ENCODE measurements around the gene SLC5A2.
"Not testable (repeated sequence)": the region's sequence is repeated elsewhere in the genome, so short reads cannot be mapped to it uniquely, and the experiment has no call there.

SLC5A2 gene

DNA sequence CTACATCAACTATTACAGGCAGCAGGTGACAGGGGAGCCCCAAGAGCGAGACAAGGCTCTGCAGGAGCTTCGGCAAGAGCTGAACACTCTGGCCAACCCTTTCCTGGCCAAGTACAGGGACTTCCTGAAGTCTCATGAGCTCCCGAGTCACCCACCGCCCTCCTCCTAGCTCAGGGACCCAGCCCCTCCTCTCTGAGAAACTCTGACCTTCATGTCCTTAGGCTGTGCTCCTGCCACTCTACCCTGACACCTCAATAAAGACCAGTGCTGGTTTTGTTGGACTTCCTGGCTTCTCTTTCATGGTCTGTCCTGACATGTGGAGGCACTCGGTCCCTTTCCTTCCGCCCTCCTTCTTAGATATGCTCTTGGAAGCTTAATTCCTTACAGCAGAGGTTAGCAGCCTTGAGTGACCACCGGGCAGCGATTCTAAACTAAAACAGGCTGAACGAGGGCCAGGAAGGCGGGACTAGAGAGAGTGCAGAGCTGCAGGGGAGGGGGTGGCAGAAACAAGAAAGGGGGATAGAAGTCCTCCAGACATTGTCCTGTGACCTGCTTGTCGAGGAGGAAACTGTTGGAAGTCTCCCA, 45.7 kb downstream of the SLC5A2 start:
- DNase-seq (ENCODE audit: insufficient read length, low spot score) (no peak), FAIRE-seq (no peak)
- no peak for TF ChIP-seq POLR2A (IDR thresholded peaks at IDR 0.05; ENCODE audit: low read depth, low read length)

- no peak for TF ChIP-seq POLR2A (IDR thresholded peaks at IDR 0.05; ENCODE audit: low read depth, low read length)
- no peak for DNase-seq (ENCODE audit: insufficient read length, low spot score)
Measured at GRCh38 chr16:31529108-31529936, 46.4 kb downstream of the SLC5A2 start.

DNA sequence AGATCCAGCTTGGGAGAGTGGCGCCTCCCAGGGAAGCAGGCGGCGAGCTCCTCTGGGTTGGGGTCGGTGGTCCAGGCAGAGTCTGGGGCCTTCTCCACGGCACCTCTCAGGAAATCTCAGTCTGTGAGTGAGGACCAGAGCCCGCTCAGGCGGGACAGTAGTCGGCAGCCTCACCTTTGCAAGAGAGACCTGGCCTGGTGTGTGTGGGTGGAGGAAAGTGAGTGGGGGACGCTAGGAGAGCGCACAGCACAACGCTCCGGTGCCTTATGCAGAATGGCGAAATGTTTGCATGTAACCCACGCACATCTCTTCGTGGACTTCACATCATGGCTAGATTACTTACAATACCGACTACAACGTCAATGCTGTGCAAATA, 47.0 kb downstream of the SLC5A2 start:
- FAIRE-seq (no peak), DNase-seq (ENCODE audit: insufficient read length, low spot score) (no peak)
- TF ChIP-seq POLR2A (IDR thresholded peaks at IDR 0.05; ENCODE audit: low read depth, low read length) = no peak

More at GRCh38 chr16:31529108-31529936, 46.4 kb downstream of the SLC5A2 start:
- FAIRE-seq = no peak

DNA sequence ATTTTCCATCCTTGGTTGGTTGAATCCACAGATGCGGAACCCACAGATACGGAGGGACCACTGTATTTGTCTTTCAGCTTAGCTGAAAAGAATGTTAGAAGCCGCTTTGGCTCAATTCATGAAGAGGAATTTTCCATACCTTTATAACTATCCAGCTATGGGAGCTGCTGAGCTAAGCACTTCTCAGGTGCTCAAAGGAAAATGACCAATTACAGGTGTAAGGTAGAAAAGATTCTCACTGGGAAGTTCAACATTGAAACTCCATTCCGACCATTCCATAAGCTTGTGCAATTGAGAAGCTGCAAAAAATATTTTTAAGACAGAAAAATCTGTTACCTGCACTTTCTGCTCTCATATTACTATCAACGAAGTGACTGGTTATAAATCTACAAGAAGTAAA, 47.5 kb downstream of the SLC5A2 start:
- no peak for FAIRE-seq
- TF ChIP-seq POLR2A (IDR thresholded peaks at IDR 0.05; ENCODE audit: low read depth, low read length) = no peak
- DNase-seq (ENCODE audit: insufficient read length, low spot score) = no peak

DNA sequence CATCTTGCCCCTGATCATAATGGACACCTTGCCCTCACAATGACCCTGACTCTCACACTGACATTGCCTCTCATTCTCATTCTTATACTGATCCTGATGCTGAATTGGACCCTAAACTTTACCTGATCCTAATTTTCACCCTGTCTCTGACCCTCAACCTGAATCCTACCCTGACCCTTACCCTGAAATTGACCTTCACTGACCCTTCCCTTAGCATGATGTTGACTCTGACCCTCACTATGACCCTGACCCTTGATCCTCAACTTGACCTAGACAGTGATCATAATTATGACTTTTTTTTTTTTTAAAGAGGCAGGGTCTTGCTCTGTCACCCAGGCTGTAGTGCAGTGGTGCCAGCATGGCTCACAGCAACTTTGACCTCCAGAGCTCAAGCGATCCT, 48.2 kb downstream of the SLC5A2 start:
- FAIRE-seq = no peak
- DNase-seq (ENCODE audit: insufficient read length, low spot score) = no peak

GRCh38 chr16:31532120-31532519, 49.2 kb downstream of the SLC5A2 start:
- no peak for FAIRE-seq
- no peak for DNase-seq (ENCODE audit: insufficient read length, low spot score)
- no peak for TF ChIP-seq POLR2A (IDR thresholded peaks at IDR 0.05; ENCODE audit: low read depth, low read length)

More for the DNA sequence above, 48.2 kb downstream of the SLC5A2 start:
- TF ChIP-seq POLR2A (IDR thresholded peaks at IDR 0.05; ENCODE audit: low read depth, low read length) = no peak

GRCh38 chr16:31532896-31533295, 50.0 kb downstream of the SLC5A2 start:
- no peak for TF ChIP-seq POLR2A (IDR thresholded peaks at IDR 0.05; ENCODE audit: low read depth, low read length)
- DNase-seq (ENCODE audit: insufficient read length, low spot score) = no peak
- FAIRE-seq = no peak

- DNase-seq (ENCODE audit: insufficient read length, low spot score) (no peak), FAIRE-seq (no peak)
- no peak for TF ChIP-seq POLR2A (IDR thresholded peaks at IDR 0.05; ENCODE audit: low read depth, low read length)
Measured at GRCh38 chr16:31535737-31536136, 52.8 kb downstream of the SLC5A2 start.

DNA sequence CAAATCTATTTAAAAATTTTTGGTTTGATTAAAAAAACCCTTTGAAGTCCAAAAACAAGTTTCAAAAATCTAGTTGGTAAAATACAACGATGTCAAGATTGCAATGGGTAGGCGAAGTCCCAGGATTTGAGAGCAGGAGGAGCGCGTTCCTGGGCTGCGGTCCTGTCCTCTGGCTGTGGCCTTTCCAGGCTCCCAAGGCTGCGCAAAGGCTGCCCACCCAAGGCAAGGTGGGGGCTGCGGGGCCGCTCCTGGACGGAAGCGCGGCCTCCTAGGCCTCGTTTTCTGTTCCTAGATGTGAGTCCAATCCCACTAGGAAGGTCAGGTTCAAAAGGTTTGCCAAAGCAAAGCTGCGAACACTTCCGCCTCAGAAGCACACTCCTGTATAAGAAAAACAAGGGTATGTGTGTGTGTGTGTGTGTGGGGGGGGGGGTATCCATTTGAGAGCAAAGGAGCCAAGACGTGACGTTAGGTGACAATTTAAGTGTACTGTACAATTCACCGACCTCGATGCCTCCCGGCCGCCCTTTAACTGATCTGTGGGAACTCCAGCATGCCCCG, 54.0 kb downstream of the SLC5A2 start:
- TF ChIP-seq POLR2A (IDR thresholded peaks at IDR 0.05; ENCODE audit: low read depth, low read length) = no peak
- FAIRE-seq (no peak), DNase-seq (ENCODE audit: insufficient read length, low spot score) (no peak)

DNA sequence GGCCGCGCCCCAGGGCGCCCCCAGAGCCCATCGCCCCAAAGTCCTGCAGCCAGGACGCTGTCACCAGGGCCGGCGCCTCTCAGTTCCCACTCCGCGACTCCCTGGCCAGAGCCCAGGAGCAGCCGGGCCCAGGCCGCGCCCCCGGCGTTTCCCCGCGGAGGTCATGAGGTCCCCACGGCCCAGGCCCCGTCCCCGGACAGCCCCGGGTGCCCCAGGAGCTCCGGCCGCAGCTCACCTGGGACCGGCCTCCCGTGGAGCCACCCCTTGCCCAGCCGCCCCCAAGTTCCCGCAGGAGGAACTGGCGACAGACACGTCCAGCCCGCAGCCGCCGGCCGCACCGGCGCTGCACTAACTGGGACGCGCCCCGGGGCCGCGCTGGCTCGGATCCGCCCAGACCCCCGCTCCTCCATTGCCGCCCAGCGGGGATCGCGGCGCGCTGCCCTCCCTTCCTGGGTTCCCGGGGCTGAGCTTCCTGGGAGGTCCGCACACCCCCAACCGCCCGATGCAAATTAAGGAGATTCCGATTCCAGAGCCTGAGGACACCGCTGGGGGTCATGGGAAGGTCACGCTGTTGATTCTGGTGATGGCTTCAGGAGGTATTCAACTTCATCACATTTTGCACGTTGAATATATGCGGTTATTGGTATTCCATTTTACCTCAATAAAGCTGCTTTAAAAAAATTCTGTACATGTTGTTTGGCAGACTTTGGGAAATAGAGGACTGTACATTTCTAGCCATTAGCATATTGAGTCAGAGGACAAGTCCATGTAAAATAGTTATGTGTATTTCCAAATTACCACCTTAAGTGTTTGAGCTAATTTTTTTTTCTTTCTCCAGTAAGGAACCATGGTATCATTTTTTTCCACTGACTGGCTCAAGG, 54.7 kb downstream of the SLC5A2 start:
- no peak for TF ChIP-seq POLR2A (IDR thresholded peaks at IDR 0.05; ENCODE audit: low read depth, low read length)
- FAIRE-seq (no peak), DNase-seq (ENCODE audit: insufficient read length, low spot score) (no peak)

GRCh38 chr16:31538243-31538598, 55.3 kb downstream of the SLC5A2 start:
- not testable (repeated sequence) for DNase-seq (ENCODE audit: insufficient read length, low spot score); FAIRE-seq

DNA sequence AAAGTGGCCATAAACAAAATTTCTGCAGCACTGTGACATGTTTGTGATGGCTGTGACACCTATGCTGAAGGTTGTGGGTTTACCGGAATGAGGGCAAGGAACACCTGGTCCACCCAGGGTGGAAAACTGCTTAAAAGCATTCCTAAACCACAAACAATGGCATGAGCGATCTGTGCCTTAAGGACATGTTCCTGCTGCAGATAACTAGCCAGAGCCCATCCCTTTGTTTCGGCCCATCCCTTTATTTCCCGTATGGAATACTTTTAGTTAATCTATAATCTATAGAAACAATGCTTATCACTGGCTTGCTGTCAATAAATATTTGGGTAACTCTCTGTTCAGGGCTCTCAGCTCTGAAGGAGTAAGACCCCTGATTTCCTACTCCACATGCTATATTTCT, 56.8 kb downstream of the SLC5A2 start:
- not testable (repeated sequence) for DNase-seq (ENCODE audit: insufficient read length, low spot score); FAIRE-seq

Measured in H54 (cell line).